ENCODE data around the gene SPECC1.
A peak's percentile ranks its signal among the peaks of the same experiment; 100 is the strongest.
"Not testable (repeated sequence)": the region's sequence is repeated elsewhere in the genome, so short reads cannot be mapped to it uniquely, and the experiment has no call there.

The SPECC1 gene

DNA sequence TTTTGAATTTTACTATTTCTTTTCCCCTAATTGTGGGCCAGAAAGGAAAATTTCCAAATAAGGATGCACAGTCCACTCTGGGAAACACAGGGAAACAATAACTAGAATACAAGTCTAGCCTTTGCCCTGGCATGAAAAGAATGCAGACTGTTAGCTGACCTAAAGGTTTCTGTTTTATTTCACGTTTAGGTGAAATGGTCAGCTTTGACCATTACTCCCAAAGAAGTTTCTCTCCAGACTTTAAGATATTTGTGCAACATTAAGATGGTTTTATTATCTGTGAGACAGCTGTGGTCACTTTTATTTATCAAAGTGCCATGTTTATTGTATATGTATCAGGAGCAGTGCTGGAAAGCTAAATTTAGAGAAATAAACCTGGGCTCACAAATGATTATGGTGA, 163.9 kb downstream of the SPECC1 start:
- DNase-seq (ENCODE audit: low read depth in 2 of 2) = no peak

DNA sequence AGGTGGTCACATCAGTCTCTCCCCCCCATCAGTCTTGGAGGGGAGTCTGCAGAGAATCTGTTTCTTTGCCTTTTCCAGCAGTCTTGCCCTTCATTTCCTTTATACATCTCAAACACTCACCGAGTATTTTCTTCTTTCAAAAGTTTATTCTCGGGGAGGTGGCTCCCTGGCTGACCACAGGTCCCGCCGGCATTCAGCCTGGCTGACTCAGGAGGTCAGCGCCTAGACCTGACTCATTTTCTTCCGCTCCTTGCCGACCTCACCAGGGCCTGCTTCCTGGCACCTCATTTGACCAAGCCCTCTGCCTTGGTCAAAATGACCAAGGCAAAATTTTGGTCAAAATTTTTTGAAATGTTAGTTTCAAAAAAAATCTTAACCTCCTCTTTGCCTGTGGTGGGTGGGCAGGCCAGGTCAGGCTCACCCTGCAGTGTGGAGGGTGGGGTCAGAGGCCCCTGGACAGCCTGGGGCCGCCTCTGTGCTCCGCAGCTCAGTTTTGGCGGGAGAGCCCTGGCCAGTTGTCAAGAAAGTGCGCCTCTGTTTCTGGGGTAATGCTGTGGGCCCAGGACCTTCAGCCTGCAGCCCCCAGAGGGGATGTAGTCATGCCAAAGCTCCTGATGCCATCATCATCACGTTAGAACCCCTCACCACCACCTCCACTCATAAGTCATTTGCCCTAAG, 165.6 kb downstream of the SPECC1 start:
- no peak for DNase-seq (ENCODE audit: low read depth in 2 of 2)

DNA sequence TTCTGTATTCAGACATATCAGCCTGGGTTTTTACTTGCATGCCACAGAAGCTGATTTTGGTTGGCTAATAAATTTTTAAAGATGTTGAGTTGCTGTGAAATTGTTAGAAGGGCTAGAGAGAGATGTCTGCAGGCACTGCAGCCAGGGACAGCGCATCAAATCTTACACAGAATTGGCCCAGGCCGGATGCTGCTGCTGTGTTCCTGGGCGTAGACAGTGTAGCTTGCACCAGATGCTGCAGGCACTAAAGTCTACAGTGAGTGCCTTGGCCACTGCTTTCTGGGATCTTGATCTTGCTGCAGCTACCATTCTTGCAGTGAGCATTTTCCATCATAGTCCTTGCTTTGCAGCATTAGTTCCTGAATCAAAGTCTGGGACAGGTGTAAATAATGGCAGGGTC, 169.9 kb downstream of the SPECC1 start:
- DNase-seq (ENCODE audit: low read depth in 2 of 2) = no peak

DNA sequence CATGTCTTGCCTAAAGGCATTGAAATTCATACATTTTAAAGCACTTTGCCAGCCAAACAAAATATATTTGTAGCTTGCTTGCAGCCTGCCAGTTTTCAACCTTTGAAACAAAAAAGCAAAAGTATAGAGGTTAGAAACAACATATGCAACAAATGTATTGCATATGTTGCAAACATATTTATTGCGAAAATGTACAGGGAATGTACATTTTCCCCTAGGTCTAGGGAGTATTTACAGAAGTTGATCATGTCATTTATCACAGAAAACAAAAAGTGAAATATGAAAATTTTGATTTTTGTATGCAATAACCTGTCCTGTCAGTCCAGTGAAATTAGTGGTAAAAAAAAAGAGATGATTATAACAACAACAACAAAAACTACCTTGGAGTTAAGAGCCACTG, 171.5 kb downstream of the SPECC1 start:
- no peak for DNase-seq (ENCODE audit: low read depth in 2 of 2)

DNA sequence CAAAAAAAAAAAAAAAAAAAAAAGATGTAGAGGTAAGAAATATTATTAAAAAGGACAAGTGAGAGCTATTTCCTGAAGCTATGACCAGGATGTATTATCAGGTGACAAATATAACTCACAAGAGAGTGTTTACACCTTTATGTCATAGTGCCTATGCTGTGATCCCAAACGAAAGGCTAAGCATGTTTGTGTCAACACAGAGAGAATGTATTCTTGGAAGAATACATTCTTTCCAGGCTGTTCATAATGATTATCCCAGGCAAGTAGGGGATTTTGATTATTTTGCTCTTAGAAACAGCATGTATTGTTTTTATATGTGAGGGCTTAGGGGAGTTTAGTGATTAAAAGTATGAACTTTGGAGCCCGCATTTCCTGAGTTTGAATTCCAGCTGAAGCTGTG, 175.0 kb downstream of the SPECC1 start:
- no peak for DNase-seq (ENCODE audit: low read depth in 2 of 2)

DNA sequence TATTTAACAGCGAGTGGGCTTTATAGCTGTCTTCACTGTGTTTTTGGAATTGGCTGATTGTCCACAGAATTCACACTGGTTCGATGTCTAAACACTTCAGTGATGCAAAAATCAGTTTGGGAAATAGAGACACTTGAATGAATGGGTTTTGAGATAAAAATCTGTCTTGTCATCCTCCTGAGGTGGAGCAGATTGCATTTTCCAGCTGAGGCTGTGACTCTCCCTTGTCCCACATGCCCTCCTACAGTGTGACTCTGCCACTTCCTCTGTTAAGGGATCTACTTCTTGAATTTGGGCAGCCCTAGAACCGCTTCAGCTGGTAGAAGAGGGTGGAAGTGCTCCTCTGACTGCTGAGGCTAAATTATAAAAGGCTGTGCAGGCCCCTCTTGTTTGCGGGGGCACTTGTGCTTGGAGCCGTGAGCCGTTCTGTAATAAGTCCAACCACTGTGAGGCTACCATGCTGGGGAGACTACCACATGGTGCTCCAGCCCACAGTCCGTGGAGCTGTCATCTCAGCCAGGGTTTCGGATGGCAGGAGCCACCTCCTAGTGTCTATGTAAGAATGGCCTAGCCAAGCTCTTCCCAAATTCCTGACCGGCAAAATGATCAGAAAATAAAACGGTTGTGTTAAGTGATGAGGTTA, 175.9 kb downstream of the SPECC1 start:
- DNase-seq (ENCODE audit: low read depth in 2 of 2) = no peak

DNA sequence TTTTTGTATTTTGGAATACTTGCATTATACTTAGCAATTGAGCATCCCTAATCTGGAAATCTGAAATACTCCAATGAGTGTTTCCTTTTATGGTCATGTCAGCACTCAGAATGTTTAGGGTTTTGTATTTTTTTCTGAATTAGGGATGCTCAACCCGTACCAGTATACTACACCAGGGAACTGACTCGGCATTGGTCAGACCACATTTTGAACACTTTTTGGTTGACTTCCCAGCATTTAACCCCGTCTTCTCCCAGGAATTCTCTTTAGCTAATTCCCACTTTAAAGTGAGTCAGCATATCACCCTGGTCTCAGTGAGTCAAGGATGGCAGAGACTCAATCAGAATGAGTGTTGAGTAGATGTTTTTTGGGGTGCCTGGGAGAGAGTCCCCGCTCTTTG, 177.9 kb downstream of the SPECC1 start:
- DNase-seq (ENCODE audit: low read depth in 2 of 2) = no peak

DNA sequence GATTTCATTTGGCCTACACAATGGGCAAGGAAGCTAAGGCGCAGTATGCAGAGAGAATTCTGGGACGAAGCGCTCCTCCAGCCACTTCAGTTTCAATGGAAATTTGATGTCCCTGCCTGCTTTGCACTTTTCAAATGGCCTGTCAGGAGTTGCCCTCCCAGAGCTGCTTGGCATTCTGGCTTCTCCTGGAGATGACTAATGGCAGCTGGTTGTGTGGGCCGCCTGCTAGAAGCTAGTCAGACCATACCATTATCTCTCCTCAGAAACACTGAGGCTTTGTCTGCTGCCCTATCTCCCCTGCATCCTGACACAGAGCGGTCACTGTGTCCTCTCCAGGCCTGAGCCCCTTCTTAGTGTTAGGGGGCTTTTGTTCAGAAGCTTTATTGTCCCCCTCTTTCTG, 180.1 kb downstream of the SPECC1 start:
- DNase-seq (ENCODE audit: low read depth in 2 of 2) = no peak

DNA sequence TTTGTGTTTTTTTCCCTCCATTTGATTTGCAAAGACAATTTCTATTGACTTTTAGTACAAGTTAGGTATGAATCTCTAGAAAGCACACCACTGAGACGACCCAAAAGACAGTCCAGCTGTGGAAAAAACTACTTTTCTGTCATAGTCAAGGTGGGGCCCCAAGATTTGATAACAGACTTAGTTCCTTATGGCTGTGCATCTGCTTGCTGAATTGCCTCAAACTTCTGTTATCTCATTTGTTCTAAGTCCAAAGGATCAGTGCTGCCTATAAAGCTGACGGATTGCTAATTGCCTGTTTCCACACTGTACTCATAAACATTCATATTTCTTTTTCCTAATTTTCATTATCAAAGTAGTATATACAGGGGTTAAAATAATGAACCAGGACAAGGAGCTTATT, 180.8 kb downstream of the SPECC1 start:
- DNase-seq (ENCODE audit: low read depth in 2 of 2) = no peak

DNA sequence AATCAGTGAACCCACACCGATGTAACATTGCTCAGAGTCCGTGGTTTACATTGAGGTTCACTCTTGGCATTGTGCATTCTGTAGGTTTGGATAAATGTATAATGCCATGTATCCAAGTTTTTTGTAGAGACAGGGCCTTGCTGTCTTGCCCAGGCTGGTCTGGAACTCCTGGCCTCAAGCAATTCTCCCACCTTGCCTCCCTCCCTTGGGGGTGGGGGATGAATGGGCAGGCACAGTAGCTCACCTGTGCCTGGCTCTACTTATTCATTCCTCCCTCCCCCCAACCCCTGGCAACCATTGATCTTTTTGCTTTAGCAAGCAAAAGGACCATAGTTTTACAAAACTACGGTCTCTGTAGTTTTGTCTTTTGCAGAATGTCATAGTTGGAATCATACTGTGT, 181.4 kb downstream of the SPECC1 start:
- DNase-seq (ENCODE audit: low read depth in 2 of 2) = no peak

DNA sequence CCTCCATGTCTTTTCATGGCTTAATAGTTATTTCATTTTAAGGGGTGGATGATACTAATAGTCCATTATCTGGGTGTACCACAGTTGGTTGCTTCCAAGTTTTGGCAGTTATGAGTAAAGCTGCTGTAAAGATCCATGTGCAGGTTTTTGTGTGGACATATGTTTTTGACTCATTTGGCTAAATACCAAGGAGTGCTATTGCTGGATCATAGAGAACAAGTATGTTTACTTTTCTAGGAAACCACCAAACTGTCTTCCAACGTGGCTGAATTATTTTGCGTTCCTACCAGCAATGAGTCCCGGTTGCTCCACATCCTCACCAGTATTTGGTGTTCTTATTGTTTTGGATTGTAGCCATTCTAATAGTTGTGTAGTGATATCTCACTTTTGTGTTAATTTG, 181.9 kb downstream of the SPECC1 start:
- DNase-seq (ENCODE audit: low read depth in 2 of 2) = no peak

DNA sequence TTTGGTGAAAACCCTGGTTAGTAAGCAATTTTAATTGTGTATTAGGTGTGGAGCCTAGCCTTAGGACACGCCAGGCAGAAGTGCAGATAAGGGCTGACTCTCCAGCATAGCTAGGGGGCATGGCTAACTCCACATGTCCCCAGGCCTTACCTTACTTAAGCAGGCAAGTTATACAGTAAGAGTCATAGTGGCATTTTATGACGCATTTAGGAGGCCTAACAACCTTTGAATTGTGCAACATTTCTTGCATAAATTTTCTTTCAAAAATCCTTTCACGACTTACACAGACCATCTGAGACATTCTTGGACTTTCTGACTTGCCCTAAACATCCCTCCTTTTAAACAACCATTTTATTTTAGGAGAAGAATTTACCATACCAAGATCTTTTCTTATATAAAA, 187.1 kb downstream of the SPECC1 start:
- not testable (repeated sequence) for DNase-seq (ENCODE audit: low read depth in 2 of 2)

DNA sequence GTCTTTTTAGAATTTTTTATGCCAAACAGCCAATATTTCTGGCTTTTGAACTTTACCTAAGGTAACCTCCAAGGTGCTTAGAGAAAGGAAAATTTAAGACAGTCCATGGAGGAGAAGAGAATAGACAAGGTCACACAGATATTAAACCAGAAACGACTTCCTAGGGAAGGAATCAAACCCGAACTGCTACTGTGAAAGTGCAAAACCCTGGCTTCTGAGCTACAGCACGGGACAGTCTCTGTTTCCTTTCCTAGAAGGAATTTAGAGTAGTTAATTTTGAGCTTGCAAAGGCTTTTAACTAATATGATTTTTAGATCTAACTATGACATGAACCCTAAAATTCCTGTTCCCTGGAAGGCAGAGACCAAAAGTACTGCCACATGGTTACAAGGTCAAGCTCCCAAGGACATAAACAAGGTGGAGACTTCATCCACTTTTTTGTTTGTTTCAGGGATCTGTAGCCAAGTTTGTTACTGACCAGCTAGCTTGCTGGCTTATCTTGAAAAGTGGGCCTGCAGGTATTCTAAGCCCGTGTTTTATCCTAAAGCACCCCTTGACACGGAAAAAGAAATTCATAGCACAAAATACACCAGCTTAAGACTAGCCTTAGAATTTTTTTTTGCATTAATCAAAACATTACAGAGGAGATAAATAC, 188.2 kb downstream of the SPECC1 start:
- no peak for DNase-seq (ENCODE audit: low read depth in 2 of 2)

DNA sequence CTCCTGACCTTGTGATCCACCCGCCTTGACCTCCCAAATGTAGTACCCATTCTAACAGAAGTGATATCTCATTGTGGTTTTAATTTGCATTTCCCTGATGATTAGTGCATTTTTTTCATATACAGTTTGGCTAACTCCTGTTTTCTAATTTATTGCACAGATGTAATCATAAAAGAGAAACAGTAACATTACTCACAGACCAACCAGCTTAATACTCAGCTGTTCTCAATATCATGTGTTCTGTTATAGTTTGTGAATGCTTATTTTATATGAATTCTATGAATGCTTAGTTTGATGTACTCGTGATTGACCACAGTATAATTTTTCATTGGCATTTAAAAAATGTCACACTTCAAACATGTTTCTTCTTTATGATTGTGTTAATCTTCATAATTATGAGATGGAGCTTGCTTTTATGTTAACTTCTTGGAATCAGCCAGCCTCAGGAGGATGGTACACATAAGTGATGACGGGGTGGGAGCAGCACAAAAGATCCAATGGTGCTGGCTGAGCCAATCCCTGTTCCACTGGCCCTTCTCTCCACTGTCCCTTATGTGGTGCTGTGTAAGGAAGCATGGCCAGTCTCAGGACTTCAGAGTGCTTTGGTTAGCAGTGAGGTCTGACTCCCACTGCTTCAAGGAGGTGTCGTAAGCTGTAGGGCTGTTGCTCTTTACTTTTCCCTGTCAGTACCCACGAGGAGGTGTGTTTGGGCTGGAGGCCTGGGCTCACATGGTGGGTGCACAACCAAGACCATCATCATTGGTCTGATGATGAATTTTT, 191.0 kb downstream of the SPECC1 start:
- no peak for DNase-seq (ENCODE audit: low read depth in 2 of 2)

DNA sequence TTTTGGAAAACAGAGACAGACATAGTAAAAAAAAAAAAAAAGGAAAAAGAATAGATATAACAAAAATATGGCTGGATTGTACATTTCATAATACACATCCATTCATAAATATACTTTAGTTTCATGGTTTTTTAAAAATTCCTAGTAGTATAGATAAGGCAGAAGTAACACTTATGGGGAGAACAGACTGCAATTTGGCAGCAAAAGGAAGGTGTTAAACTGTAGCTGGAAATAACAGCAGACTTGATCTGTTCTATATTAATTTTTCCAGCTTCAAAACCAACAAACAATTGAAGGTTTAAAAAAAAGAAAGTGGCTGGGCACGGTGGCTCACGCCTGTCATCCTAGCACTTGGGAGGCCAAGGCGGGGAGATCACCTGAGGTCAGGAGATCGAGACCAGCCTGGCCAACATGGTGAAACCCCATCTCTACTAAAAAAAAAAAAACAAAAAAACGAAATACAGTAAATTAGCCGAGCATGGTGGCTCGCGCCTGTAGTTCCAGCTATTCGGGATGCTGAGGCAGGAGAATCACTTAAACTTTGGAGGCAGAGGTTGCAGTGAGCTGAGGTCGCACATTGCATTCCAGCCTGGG, 191.8 kb downstream of the SPECC1 start:
- no peak for DNase-seq (ENCODE audit: low read depth in 2 of 2)

DNA sequence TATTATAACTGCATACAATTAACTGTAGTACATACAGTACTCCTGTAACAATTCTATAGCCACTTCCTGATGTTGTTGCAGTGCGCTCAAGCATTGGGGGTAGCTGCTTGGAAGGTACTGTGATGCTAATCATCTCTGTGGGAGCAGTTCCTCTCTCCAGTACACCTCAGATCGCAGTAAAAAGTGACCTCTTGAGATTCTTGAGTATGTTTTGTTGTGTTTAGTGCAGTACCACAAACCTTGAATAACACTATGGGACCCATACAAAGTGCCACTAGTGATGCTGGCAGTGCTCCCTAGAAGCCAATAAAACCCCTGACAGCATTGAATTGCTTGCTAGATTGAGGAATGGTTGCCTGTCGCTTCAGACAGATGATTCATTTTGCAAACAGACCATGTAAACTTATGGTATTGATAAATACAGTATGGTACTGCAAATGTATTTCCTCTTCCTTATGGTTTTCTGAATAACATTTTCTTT, 193.0 kb downstream of the SPECC1 start:
- DNase-seq (ENCODE audit: low read depth in 2 of 2) = no peak

DNA sequence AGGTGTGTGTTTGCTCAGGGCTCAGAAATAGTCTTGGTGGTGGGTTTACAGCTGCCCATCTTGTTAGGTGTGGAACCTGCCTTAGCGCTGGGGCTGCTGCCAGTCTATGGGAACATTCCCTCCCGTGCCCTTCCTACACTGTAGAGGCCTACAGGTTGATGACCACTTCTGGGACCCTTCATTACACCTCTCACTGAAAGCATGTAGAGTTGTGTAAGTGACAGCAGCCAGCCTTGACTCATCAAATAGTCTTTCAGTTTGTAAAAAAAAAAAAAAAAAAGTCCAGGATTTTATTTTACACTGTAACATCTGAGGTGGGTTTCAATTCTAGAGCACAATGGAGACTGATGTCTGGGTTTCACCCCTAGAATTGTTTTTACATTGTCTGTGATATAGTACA, 193.9 kb downstream of the SPECC1 start:
- no peak for DNase-seq (ENCODE audit: low read depth in 2 of 2)

DNA sequence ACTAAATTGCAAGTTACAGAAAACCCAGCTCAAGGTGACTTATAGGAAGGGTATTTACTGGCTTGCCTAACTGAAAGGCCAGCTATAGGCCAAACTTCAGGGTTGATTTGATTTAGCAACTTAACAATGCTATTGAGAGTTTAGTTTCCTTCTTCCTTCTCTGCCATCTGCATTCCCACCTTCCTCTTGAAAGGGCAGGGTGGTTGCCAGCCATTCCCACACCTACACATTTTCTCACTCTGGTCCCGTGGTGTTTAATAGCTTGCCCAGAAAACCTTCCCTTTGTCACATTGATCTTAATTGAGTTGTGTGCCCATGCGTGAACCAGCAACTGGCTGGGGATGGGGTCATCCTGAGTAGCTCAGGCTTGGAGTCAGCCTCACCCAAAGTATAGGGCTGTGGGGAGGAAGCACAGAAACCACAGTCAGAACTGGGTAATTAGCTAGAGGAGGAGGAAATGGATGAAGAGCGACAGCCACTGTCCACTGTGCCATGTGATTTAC, 194.7 kb downstream of the SPECC1 start:
- DNase-seq (ENCODE audit: low read depth in 2 of 2) = no peak

DNA sequence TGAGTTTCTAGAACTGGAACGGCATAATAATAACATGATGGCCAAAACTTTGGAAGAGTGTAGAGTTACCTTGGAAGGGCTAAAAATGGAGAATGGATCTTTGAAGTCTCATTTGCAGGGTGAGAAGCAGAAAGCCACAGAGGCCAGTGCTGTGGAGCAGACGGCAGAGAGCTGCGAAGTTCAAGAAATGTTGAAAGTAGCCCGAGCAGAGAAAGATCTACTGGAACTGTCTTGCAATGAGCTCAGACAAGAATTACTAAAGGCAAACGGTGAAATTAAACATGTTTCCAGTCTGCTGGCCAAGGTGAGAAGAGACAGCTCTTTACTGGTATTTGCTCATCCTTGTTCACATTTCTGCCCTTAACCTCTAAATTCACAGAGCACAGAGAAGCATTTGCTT, 196.4 kb downstream of the SPECC1 start:
- DNase-seq (ENCODE audit: low read depth in 2 of 2) = no peak

DNA sequence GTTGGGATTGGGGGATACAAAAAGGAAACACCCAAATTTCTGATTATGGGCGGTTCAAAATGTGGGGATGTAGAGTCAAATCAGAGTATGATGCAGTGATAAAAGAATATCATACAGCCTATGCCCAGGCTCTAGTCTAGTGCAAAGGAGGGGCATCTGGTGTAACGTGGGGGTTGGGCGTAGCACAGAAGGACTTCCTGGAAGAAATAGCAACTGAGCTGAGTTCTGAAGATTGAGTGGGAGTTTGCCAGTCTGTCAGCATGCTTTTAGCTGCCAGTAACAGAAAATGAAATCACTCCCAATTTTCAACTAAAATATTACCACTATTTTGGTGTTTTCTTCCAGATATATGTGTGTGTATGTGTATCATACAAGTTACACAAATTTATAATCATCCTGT, 196.9 kb downstream of the SPECC1 start:
- DNase-seq (ENCODE audit: low read depth in 2 of 2) = peak; percentile 8 to 14

DNA sequence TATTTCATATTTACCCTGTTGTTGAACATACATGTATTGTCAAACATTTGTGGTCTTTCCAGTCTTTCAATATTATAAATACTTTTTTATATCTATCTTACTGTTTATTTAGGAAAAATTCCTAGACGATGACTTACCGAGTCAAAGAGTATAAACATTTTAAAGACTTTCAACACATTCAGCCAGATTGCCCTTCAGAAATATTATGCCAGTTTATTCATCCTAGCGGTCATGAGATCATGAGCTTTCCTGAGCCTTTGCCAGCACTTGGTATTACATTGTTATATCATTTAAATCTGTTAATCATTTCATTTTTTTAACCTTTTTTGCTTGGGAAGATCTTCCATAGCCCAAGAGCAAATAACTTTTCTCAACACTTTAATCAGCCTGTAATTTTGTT, 197.4 kb downstream of the SPECC1 start:
- DNase-seq (ENCODE audit: low read depth in 2 of 2) = no peak

Data from stimulated activated CD8-positive, alpha-beta memory T cell treated with anti-CD3 and anti-CD28 coated beads, Interleukin-15, amount 100 ng/mL, for 48 hours (primary cell).